Measurements from ENCODE around the gene NAA80. TPM values are rescaled to one million over a fixed set of nuclear protein-coding genes. Genes with fewer than 3 reads are reported as not detected.

NAA80 gene
- total and polyA plus RNA-seq, 2 of the 13 experiments (the other 11 are each of a cell fraction or from before 2014, with no cell fraction given) = 3.4 to 8.7 TPM

- no peak for TF ChIP-seq ZUFSP (CRISPR knock-in tag; IDR thresholded peaks at IDR 0.05; ENCODE audit: borderline replicate concordance)
- no peak for TF ChIP-seq SRY (CRISPR knock-in tag; IDR thresholded peaks at IDR 0.05)
- no peak for TF ChIP-seq AHR (CRISPR knock-in tag; IDR thresholded peaks at IDR 0.05)
- peak; percentile 19; the same call in 1 of the 2 replicates for TF ChIP-seq TBX3 (IDR thresholded peaks at IDR 0.05; ENCODE audit: borderline replicate concordance)
- no peak for TF ChIP-seq ZNF160 (CRISPR knock-in tag; IDR thresholded peaks at IDR 0.05)
- TF ChIP-seq ZNF354B (CRISPR knock-in tag; IDR thresholded peaks at IDR 0.05) = no peak
- TF ChIP-seq FUBP1 (CRISPR knock-in tag; IDR thresholded peaks at IDR 0.05; ENCODE audit: borderline replicate concordance) = no peak
- no peak for TF ChIP-seq MAFG (CRISPR knock-in tag; IDR thresholded peaks at IDR 0.05)
- no peak for TF ChIP-seq ZBTB44 (CRISPR knock-in tag; IDR thresholded peaks at IDR 0.05)
- no peak for TF ChIP-seq ZMAT5 (CRISPR knock-in tag; IDR thresholded peaks at IDR 0.05; ENCODE audit: borderline replicate concordance, low read depth)
- TF ChIP-seq ZNF879 (CRISPR knock-in tag; IDR thresholded peaks at IDR 0.05) = no peak
- TF ChIP-seq MXD3 (CRISPR knock-in tag; IDR thresholded peaks at IDR 0.05) = peak; percentile 26; the same call in 1 of the 2 replicates
- no peak for TF ChIP-seq HES4 (CRISPR knock-in tag; IDR thresholded peaks at IDR 0.05; ENCODE audit: borderline replicate concordance)
- no peak for TF ChIP-seq KAT2B (IDR thresholded peaks at IDR 0.05; ENCODE audit: borderline replicate concordance, low read depth, low read length)
- peak; percentile 82; the same call in 1 of the 2 replicates for TF ChIP-seq HMGXB3 (CRISPR knock-in tag; IDR thresholded peaks at IDR 0.05; ENCODE audit: borderline replicate concordance)
- peak; percentile 65; the same call in 1 of the 2 replicates for TF ChIP-seq ZNF501 (CRISPR knock-in tag; IDR thresholded peaks at IDR 0.05)
- no peak for TF ChIP-seq CCAR2 (optimal IDR thresholded peaks at IDR 0.05; ENCODE audit: low read depth, low read length)
- TF ChIP-seq NFKBIZ (CRISPR knock-in tag; IDR thresholded peaks at IDR 0.05) = 0 out of 2 replicates have a peak, but pooled peaks have one; percentile 31
Measured at GRCh38 chr3:50327943-50328691, 28.9 kb upstream of the NAA80 start, which contains the start of gene TUSC2 (continued).
